Stimulated activated naive CD8-positive, alpha-beta T cell treated with anti-CD3 and anti-CD28 coated beads, Interleukin-15, Interleukin-2, amounts not matched to agents 100 U/mL and 50 U/mL, for 24 hours (primary cell): ENCODE measurements around the gene IDH2.

Experiments used
- ATAC-seq: fragments of 150-1000 bp; cut with Tn5 transposase; one replicate; pipeline ENCODE4 v1.10.0; 2021
- DNase-seq: peaks from one replicate; pipeline ENCODE4 v3.0.0; 2021

IDH2 gene

DNA sequence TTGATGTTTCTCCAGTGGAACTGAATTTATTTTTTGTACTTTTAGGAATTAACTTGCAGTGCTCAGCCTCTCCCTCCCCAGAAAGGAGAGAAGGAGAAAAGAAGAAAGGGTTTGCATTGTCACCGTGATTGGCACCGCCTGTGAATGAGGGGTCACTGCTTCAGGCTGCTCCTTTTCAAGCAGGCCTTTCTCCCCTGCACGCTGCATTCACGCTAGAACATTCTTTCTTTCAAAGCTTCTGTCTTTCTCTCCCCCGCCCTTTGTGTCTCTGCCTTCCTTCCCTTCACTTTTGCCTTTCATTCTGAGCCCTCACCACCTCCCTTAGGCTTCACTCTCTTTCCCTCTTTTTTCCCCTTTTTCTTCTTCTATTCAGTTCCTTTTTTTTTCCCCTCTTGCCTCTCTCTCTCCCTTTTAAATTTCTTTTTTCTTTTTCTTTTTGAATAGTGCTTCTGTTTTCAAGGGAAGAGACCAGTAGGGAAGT lies 58.7 kb downstream of the IDH2 start:
- DNase-seq = no peak
- ATAC-seq = no peak

GRCh38 chr15:90042766-90043529 lies 59.3 kb downstream of the IDH2 start:
- no peak for DNase-seq
- ATAC-seq = no peak

GRCh38 chr15:90042356-90042755 lies 59.9 kb downstream of the IDH2 start:
- ATAC-seq (no peak), DNase-seq (no peak)

- ATAC-seq = no peak
- DNase-seq = no peak
Measured at GRCh38 chr15:90040618-90041017, 61.6 kb downstream of the IDH2 start.

GRCh38 chr15:90039996-90040395 lies 62.3 kb downstream of the IDH2 start:
- DNase-seq = no peak
- ATAC-seq = no peak

DNA sequence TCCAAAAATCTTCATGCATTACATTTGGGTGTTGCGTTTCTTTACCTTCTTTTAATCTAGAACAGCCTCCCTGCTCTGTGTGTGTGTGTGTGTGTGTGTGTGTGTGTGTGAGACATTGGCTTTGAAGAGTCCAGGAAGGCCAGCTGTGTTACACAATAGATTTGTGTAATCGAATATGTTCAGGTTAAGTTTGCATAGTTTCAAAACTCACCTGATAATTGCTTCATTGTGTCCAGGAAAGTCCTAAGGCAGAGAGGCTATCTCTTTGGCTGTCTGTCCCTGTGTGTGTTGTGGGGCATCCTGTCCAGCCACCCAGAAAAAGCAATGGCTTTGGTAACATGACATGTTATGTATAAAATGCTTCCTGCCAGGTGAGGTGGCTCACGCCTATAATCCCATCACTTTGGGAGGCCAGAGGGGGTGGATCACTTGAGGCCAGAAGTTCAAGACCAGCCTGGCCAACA lies 63.6 kb downstream of the IDH2 start:
- DNase-seq = no peak
- ATAC-seq = peak; percentile 1

GRCh38 chr15:90037961-90038631 lies 64.2 kb downstream of the IDH2 start:
- peak; percentile 58 for DNase-seq
- peak; percentile 85 for ATAC-seq

GRCh38 chr15:90037511-90037860 lies 64.8 kb downstream of the IDH2 start:
- DNase-seq (no peak), ATAC-seq (no peak)

DNA sequence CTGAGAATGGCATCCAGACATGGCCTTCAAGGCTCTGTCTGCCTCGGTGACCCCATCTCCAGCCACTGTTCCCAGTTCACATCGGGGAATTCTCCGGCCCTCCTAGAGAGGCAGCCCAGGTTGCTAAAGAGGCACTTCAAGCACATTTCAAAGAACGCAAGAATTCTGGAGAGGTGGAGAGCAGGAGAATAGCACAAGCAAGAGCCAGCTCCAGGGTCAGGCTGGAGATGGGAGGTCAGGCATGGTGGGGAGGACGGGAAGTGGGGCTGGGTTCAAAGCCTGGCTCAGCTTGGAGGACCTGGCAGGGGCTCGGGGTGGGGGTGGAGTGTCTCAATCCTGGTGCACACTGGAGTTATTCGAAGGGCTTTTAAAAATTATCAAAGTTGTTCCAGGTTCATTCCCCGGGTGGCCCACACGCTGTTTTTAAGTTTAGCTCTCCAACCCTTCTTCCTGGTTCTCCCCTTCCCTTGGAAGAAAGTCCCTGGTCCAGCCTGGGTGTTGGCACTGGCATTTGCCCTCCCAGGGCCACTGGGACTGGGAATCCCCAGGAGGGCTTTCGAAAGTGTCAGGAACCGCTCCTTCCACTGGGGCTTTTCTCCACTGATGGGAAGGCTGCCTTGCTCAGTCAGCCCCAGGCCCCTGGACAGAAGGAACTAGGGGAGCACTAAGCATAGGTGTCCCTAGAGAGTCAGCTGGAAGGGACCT lies 65.3 kb downstream of the IDH2 start:
- DNase-seq (no peak), ATAC-seq (no peak)

DNA sequence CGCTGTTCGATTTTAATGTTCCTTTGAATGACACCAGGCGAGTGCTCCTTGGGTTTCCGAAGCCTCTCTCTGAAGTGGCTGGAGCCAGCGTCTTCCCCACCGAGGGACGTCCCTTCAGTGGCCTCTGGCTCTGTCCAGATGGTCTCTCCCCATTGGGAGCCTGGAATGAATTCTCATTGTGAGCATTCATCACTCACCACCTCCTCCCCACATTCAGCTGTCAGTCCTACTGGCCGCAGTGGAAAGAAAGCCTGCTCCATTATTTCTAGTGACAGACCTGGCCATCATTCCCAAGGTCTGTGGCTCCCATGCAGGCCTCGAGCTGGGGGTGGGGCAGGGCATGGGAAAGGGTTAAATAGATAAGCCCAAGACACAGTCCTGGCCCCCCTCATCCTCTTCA lies 65.9 kb downstream of the IDH2 start:
- DNase-seq = no peak
- no peak for ATAC-seq

DNA sequence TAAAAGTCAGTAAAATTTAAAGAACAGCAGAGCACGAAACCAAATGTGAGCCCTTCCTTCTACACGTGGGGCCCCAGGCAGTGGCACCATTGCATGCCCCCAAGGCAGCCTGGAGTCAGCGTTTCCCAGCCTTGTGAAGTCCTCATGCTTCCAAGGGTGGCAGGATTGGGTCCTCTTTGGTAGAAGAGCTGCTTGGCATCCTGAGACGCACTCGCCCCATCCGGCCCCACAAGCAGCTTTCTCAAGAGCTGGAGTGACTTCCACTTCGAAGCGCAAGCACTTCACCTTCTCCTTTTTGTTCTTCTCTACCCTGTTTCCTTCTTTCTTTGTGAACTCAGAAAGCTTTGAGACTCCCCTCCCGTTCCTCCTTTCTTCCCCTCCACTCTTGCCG lies 66.4 kb downstream of the IDH2 start:
- DNase-seq = no peak

DNA sequence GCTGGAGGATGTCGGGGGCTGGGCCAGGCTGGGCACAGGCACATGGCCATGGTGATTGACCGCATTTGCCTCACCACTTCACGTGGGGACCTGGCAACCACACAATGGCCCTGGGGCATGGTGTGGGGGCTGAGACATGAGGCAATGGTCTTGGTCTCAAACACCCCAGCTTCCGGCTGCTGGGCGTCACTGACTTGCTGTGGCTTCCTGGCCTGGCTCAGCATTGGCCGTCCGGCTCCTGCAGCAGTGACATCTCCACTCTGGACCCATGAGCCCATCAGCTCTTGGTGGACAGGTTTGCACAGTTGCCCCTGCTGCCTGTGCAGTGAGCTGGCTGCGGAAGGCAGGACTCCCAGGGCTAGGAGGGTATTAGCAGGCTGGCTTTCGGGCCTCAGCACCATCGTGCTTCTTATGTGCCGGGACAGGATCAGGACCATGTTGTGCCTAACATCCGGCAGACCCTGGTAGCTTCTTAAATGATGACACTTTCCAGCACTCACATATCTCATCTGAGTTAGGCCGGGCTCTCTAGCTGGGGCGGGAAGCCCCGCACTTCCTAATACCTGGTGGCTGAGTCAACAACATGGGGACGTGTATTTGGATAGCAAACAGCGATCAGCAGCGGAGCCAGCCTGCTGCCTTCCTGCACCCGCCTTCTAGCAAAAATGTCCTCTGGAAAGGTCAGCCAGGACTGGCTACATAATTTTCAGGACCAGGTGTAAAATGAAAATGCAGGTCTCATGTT lies 67.0 kb downstream of the IDH2 start:
- ATAC-seq (no peak), DNase-seq (no peak)

More for the DNA sequence above, 66.4 kb downstream of the IDH2 start:
- no peak for ATAC-seq

GRCh38 chr15:90033448-90033847 lies 68.8 kb downstream of the IDH2 start:
- DNase-seq = no peak
- ATAC-seq = no peak
